ENCODE data around the gene CD5L.

DNA sequence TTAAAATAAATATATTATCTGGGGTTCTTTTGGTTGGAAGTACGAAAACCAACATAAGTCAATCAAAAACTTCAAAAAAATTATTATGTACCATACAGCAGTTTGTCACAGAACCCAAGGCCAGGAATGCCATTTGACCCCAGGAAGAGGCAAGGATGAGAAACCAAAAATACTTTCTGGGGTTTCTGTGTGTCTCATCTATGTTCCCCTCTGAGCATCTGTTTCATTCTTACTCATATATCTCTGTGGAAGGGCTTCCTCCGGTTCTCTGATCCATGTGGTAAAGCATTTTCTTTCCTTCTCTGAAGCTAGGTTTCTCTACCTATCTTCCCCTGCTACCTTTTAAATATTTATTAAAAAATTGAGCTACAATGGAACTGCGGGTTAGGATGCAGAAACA lies 11.9 kb downstream of the CD5L start:
- TF ChIP-seq, protein P1, sequence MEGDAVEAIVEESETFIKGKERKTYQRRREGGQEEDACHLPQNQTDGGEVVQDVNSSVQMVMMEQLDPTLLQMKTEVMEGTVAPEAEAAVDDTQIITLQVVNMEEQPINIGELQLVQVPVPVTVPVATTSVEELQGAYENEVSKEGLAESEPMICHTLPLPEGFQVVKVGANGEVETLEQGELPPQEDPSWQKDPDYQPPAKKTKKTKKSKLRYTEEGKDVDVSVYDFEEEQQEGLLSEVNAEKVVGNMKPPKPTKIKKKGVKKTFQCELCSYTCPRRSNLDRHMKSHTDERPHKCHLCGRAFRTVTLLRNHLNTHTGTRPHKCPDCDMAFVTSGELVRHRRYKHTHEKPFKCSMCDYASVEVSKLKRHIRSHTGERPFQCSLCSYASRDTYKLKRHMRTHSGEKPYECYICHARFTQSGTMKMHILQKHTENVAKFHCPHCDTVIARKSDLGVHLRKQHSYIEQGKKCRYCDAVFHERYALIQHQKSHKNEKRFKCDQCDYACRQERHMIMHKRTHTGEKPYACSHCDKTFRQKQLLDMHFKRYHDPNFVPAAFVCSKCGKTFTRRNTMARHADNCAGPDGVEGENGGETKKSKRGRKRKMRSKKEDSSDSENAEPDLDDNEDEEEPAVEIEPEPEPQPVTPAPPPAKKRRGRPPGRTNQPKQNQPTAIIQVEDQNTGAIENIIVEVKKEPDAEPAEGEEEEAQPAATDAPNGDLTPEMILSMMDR (IDR thresholded peaks at IDR 0.05): no peak
- TF ChIP-seq POLR2A (IDR thresholded peaks at IDR 0.05): no peak
